22Rv1 (cell line): ENCODE data around the gene NCK1.

ENCODE experiments used
- H3K27ac ChIP-seq: fragments of 450-650 bp; 2 replicates; pipeline ENCODE4 v1.5.1; 2017
- ZFX ChIP-seq: fragments of 450-650 bp; IDR thresholded peaks from 2 replicates; pipeline ENCODE4 v1.6.1; 2017; ENCODE audit warnings: antibody characterized with exemption, borderline replicate concordance
- TF ChIP-seq, protein P1 (sequence below): fragments of 450-650 bp; IDR thresholded peaks from 2 replicates; pipeline ENCODE4 v1.5.1; 2017; ENCODE audit warnings: mild to moderate bottlenecking

Gene NCK1

DNA sequence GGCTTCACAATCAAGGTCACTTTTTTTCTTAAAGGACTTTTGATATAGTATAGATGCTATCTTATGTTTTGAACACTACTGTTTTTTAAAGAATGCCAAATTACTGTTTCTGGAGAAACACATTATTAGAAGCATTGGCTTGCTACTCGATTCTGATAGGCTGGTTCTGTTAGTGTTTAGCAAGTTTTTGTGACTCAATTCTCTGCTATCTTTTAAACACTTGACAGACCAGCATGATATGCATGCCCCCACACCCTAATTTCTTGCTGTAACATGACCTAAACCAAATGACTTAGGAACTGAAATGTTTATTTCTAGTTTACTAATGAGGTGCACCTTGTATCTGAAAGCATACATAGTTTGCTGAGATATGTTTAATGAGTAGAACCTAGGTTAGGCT, 90.3 kb downstream of the NCK1 start:
- no peak overlapping the region for H3K27ac ChIP-seq
- TF ChIP-seq ZFX, result no peak
- TF ChIP-seq, protein P1, sequence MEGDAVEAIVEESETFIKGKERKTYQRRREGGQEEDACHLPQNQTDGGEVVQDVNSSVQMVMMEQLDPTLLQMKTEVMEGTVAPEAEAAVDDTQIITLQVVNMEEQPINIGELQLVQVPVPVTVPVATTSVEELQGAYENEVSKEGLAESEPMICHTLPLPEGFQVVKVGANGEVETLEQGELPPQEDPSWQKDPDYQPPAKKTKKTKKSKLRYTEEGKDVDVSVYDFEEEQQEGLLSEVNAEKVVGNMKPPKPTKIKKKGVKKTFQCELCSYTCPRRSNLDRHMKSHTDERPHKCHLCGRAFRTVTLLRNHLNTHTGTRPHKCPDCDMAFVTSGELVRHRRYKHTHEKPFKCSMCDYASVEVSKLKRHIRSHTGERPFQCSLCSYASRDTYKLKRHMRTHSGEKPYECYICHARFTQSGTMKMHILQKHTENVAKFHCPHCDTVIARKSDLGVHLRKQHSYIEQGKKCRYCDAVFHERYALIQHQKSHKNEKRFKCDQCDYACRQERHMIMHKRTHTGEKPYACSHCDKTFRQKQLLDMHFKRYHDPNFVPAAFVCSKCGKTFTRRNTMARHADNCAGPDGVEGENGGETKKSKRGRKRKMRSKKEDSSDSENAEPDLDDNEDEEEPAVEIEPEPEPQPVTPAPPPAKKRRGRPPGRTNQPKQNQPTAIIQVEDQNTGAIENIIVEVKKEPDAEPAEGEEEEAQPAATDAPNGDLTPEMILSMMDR, result no peak

DNA sequence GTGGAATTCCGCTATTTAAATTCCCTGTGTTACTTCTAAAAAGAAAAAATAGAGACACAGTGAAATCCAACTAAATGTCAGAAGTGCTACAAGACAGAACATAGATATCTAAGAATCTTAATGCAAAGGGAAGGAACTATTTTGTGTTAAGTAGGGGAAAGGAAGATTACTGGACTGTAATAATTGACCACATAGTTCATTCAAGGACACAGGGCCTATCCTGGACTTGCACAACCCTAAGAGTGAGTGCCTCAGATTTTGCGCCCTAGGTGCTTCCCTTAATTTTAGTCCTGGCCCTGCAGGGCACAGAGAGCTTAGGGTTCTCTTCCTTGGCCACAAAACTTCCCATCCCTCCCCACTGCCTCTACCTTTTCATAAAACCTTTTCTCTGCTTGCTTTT, 92.2 kb downstream of the NCK1 start:
- H3K27ac ChIP-seq, result no peak overlapping the region
- TF ChIP-seq, protein P1, result no peak
- TF ChIP-seq ZFX, result no peak

DNA sequence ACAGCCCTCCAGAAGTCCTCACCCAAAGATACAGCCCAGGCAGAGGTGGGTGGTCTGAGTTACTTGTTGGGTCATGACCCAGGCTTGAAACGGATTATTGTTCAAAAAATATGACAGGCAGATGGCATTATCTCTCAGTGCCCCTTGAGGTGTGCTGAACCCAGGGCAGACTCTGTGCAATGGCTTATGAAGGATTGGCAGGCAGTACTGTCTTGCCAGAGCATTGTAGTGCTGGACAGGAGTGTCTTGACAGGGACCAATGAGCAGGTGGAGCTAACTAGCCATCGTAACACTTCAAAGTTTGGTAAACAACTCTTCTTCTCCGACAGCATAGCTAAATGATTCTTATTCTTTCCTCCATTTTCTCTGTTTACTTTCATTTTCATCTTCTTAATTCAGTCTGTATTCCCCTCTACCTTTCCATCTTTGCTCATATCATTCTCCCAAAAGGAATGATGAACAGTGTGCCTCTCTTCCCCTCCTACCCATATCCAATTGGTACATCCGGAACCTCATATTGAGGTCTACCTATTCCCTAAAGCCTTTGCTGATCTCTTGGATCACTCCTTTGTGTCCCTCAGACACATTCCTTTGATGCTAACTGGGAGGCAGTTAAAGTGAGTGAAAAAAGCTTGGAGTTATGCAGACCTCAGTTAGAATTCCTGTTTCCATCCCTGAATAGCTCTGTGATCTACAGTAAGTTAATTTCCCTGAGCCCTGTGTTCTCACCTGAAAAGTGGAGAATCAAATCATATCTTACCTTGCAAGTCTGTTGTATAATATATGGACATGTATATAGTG, 93.2 kb downstream of the NCK1 start:
- H3K27ac ChIP-seq, result no peak overlapping the region

DNA sequence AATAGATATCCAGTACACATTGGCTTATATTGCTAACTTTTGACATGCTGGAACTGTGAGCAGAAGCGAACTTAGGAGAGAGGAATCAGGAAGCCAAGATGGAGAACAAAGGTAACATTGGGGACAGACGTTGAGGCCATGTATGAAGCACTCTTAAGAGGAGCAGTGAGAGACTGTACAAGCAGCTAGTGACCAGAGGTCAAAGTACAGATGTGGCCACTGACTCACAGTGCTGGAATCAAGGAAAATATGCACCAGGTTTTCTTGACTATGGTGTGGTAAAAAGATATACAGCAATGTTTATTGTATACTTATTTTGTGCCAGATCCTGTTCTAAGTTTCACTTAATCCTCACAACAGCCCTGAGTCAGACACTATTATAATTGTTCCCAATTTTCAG, 93.8 kb downstream of the NCK1 start:
- no peak for TF ChIP-seq ZFX
- TF ChIP-seq, protein P1, result no peak
- no peak overlapping the region for H3K27ac ChIP-seq

More for the DNA sequence above, 93.2 kb downstream of the NCK1 start:
- TF ChIP-seq, protein P1, result no peak
- no peak for TF ChIP-seq ZFX

DNA sequence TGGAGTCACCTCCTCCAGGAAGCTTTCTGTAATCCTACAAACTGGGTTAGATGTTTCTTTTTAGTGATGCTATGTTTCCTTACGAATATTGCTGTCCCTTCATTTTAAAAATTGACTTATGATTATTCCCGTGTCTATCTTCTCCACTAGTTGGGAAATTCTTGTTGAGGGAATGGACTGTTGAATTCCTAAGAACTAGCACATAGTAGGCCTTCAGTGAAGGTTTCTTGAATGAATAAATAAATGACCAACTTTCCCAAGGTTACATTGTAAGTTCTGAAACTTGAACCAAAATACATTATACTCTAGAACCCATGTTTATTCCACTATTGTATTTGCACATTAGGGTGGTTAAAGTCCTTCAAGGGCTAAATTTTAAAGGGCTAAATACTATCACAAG, 95.0 kb downstream of the NCK1 start:
- TF ChIP-seq ZFX, result no peak
- TF ChIP-seq, protein P1, result no peak
- H3K27ac ChIP-seq, result no peak overlapping the region

DNA sequence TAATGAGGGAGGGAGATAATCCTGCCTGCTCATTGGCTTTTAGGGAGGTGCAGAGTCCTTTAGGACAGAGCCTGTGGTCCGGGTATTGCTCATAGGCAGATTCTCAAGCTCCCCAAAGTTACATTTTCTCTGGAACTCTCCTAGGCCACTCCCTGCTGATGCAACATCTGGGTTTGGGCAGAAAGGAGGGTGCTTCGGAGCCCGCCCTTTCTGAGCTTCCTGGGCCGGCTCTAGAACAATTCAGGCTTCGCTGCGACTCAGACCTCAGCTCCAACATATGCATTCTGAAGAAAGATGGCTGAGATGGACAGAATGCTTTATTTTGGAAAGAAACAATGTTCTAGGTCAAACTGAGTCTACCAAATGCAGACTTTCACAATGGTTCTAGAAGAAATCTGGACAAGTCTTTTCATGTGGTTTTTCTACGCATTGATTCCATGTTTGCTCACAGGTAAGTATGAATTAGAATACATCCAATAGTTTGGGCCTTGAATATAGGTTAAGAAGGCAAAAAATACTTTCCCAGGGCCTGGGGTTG, 95.8 kb downstream of the NCK1 start, which contains the start of gene IL20RB:
Gene IL20RB (plus strand): TSS at position 233 of the 538 bp plus-strand sequence. CDS start 131 bp downstream, at position 364.
- TF ChIP-seq, protein P1, result no peak
- no peak for TF ChIP-seq ZFX
- H3K27ac ChIP-seq, result no peak within 1 kb of the TSS

DNA sequence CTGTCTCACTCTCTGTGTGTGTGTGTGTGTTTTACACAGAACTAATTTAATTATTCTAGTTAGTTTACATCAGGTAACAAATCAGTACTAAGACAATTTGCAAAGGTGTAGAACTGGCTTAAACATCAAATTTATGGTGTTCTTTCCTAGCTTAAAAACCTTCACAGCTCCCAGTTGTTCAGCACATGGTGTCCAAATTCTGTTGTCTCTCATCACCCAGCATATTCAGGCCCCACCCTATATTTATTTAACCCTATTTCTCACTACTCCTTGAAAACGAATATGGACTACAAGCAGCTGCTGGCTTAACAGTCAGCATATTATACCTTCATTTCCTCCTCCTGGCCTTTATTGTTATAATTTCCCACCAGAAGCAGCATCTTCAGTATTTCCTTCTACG, 96.9 kb downstream of the NCK1 start:
- H3K27ac ChIP-seq, result no peak overlapping the region
- TF ChIP-seq, protein P1, result no peak
- TF ChIP-seq ZFX, result no peak
